ENCODE data around the gene CAMTA1.

The CAMTA1 gene

DNA sequence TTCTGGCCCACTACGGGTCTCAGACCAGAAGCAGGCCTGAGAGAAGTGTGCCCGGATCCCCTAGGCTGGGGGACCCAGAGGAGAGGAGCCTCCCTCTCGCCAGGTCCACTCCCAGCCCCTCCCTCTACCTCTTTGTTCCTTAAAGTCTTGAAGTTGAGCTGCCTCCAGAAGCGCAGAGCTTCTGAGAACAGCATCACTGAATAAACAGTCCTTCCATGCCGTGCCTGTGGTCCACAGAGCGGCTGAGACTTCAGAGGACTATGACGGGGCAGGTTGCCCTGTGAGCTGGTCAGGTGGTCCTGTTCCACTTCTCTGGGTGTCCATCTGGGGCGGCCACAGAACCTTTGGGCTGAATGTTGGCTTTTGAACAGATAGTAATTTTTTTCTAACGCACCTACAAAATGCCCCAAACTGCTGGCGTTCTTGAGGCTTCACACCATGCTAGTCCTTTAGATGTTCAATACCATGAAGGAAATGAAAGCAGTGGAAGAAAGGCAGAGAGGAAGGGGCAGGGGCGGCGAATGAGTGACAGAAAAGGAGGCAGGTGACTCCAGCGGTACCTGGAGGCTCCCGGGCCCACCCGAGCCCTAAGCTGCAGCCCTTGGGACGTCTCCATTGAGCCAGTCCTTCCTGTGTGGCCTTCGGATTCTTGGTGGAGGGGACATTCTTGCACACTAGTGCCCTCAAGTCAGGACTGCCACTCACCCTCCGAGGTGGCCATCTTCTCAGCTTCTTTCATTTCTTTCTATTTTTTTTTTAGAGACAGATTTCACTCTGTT is 746.5 kb downstream of the CAMTA1 start:
- DNase-seq (ENCODE audit: low read depth), result no peak
- no peak overlapping the region for H3K4me3 ChIP-seq (ENCODE audit: low read depth, low read length)
- TF ChIP-seq CTCF (IDR thresholded peaks at IDR 0.05; ENCODE audit: control insufficient read depth, extremely low read depth, insufficient read depth), result no peak

DNA sequence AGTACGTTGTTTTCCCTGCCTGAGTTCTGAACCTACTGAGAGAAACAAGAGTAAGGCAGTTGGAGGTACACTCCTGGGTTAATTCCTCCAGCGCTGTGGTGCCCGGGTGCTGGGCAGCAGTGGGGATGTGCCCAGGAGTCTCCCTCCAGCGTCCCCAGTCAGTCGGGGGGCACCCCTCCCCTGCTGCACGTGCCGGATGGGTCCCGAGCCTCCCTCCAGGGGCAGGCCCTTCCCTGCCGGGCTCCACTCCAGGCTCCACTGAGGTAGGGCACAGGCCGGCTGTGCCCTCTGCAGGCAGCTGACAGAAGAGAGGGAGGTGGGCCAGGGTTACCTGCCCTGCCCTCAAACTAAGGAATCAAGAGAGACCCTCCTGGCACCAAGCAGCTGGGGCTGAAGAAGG is 747.8 kb downstream of the CAMTA1 start:
- no peak for TF ChIP-seq CTCF (IDR thresholded peaks at IDR 0.05; ENCODE audit: control insufficient read depth, extremely low read depth, insufficient read depth)
- H3K4me3 ChIP-seq (ENCODE audit: low read depth, low read length), result no peak overlapping the region
- DNase-seq (ENCODE audit: low read depth), result no peak

DNA sequence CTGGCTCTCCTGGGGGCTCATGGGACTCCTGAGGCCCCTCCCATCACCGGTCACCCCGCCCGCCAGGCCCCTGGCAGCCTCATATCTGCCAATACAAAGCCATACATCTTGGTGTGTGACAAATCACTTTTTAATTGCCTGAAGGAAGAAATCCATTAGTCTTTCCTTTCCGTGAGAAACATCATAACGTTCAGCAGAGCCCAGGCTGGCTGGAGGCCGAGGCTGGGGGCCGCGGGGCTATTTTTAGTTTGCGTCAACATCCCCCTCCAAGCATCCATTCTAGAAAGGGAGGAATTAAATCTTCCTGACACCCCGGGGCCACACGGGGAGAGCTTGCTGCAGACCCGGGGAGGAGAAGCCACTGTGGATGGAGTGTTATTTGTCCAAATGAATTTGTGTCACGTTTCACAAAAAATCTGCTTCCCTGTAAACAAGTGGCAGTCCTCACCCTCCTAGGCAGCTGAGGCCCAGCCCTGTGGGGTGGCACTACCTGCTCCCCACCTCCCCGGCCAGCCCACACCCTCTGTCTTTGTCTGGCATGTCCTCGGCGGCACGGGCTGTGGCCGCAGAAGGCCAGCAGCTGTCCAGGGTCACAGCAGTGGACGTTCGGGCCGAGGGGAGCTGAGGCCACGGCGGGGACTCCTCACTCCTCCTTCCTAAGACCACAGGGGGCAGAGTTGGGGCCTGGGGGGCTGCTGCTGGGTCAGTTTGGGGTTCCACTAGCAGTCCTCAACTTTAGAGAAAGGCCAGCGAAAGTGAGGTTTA is 749.0 kb downstream of the CAMTA1 start:
- no peak for DNase-seq (ENCODE audit: low read depth)
- no peak overlapping the region for H3K4me3 ChIP-seq (ENCODE audit: low read depth, low read length)
- no peak for TF ChIP-seq CTCF (IDR thresholded peaks at IDR 0.05; ENCODE audit: control insufficient read depth, extremely low read depth, insufficient read depth)

DNA sequence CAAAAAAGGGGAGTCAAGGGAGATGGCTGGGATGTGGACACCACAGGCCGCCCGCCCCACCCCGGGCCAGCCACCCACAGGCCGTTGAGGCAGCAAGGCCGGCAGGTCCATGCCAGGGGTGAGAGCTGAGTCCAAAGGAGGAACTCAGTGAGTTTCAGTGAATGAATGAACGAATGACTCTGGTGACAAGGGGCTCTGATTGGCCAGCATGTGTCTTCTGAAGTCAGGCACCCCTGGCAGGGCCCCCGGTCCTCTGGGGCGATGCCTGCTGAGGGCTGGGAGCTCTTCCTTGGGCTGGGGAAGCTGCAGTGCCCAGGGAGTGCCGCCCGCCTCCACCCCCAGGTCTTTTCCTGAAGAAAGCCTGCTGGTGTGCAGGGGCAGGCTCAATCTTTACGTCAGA is 749.8 kb downstream of the CAMTA1 start:
- no peak overlapping the region for H3K4me3 ChIP-seq (ENCODE audit: low read depth, low read length)
- DNase-seq (ENCODE audit: low read depth), result no peak

GRCh38 chr1:7535934-7536878 is 751.0 kb downstream of the CAMTA1 start:
- DNase-seq (ENCODE audit: low read depth), result no peak
- H3K4me3 ChIP-seq (ENCODE audit: low read depth, low read length), result no peak overlapping the region
- TF ChIP-seq CTCF (IDR thresholded peaks at IDR 0.05; ENCODE audit: control insufficient read depth, extremely low read depth, insufficient read depth), result no peak

More for the DNA sequence above, 749.8 kb downstream of the CAMTA1 start:
- TF ChIP-seq CTCF (IDR thresholded peaks at IDR 0.05; ENCODE audit: control insufficient read depth, extremely low read depth, insufficient read depth), result no peak

DNA sequence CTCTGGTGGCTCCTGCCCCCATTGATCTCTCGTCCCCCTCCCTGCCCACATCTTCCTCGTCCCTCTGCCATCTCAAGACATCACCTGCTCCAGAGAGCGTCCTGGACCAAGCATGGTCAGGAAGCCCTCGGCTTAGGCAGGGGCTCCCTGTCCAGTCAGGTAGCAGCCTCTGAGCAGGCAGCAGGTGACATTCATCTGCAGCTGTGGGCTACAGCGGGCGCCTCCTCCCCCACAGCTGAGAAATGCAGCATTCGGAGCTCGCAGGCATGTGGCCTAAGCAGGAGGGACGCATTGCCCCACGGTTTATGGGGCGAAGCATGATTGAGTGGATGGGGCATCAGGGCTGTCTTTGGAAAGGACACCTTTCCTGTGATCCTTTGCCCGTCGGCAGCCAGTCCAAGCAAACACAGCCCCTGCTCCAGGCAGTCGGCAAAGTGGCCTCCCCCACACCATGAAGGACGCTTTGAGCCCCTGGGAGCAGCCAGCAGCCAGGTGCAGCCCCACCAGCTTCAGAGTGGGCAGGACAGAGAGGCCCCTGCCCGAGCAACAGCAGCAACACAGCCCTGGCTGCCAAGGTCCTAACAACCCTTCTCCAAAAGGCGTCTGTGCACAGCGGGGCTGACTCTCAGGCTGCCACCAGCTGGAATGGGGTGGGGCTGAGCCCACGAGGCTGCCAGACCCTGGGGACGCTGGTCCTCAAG is 751.8 kb downstream of the CAMTA1 start:
- no peak for TF ChIP-seq CTCF (IDR thresholded peaks at IDR 0.05; ENCODE audit: control insufficient read depth, extremely low read depth, insufficient read depth)
- DNase-seq (ENCODE audit: low read depth), result no peak
- no peak overlapping the region for H3K4me3 ChIP-seq (ENCODE audit: low read depth, low read length)
